Measurements from ENCODE around the gene MYO1C.
A peak's percentile ranks its signal among the peaks of the same experiment; 100 is the strongest.

DNA sequence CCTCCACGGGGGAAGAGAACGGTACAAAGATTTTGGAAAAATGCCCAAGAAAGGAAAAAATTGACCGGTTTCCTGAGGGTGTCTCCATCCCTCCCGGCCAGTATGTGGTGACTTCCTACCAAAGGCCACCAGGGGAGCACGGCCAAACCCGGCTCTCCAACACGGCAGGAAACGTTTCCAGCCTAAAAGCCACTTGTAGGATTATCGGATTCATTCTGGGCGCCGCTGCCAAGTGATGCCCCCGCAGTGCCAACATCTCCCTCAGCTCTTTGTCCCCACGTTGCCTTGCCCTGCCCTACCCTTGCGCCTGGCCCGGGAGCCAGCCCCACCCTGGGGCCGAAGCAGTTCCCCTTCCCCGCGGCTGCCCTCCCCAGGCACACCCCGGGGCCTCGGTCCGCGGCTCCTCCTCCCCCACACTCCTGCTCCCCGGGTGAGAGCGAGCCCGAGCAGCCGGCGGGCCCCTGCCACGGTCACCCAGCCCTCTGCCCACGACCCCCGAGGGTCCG is 37.1 kb downstream of the MYO1C start:
- TF ChIP-seq CTCF (IDR thresholded peaks at IDR 0.05) (peak; percentile 33 to 56 (median 46)), POLR2A (IDR thresholded peaks at IDR 0.05) (no peak)
